ENCODE results near the gene ELOA2.

ELOA2 gene

GRCh38 chr18:47032945-47033344 lies 2.5 kb downstream of the ELOA2 start:
- TF ChIP-seq GATA2 (IDR thresholded peaks at IDR 0.05; ENCODE audit: low read depth, low read length) (no peak), GATA3 (IDR thresholded peaks at IDR 0.05; ENCODE audit: low read depth, low read length) (no peak)
